PC-9 (cell line): ENCODE results near the gene PP2D1. TPM values are rescaled to one million over a fixed set of nuclear protein-coding genes. Genes with fewer than 3 reads are reported as not detected.
"Not testable (repeated sequence)": the region's sequence is repeated elsewhere in the genome, so short reads cannot be mapped to it uniquely, and the experiment has no call there.

Experiments used
- BruUV-seq: library from RNA; stranded (reverse); fragments of 400-500 nt; replicated peaks from 2 replicates; lab custom pipeline; 2021; lab: Mats Ljungman, UMichigan
- CTCF ChIA-PET: fragments of 300-600 bp; sonication (Branson Sonifier 250); formaldehyde crosslinking; loops from one replicate; lab custom pipeline; 2022; ENCODE audit warnings: antibody characterized with exemption; lab: Charles Lee
- POLR2A ChIA-PET: fragments of 300-600 bp; sonication (Branson Sonifier 250); formaldehyde crosslinking; loops from one replicate; lab custom pipeline; 2022; ENCODE audit warnings: antibody characterized with exemption; ENCODE audit not compliant: unreplicated experiment; lab: Charles Lee
- DNase-seq, 2 experiments: peaks; one replicate each; pipeline versions ENCODE4 v3.0.0 to v3.0.0-alpha.2; 2015 to 2022; ENCODE audit warnings: mixed read lengths in 1 of 2
- H2AFZ ChIP-seq: fragments of 200-600 bp; sonication (generic); 2 replicates; pipeline ENCODE4 v1.8.1; 2017; ENCODE audit warnings: antibody characterized with exemption
- H3F3A ChIP-seq: fragments of 200-600 bp; sonication (generic); 2 replicates; pipeline ENCODE4 v1.8.1; 2017; ENCODE audit warnings: antibody characterized with exemption, mild to moderate bottlenecking, low read depth; ENCODE audit not compliant: insufficient read depth
- H3K27ac ChIP-seq: fragments of 200-600 bp; sonication (generic); 2 replicates; pipeline ENCODE4 v1.6.1; 2016; ENCODE audit warnings: mixed run types
- H3K27me3 ChIP-seq: fragments of 200-600 bp; sonication (generic); 2 replicates; pipeline ENCODE4 v1.6.1; 2016; ENCODE audit warnings: low read depth, mixed run types; ENCODE audit not compliant: insufficient read depth
- H3K36me3 ChIP-seq: fragments of 200-600 bp; sonication (generic); 2 replicates; pipeline ENCODE4 v1.6.1; 2016; ENCODE audit warnings: low read depth, mixed run types
- H3K4me1 ChIP-seq: fragments of 200-600 bp; sonication (generic); replicated peaks from 2 replicates; pipeline ENCODE4 v1.6.1; 2016; ENCODE audit warnings: mixed run types; ENCODE audit not compliant: insufficient read depth
- H3K4me2 ChIP-seq: fragments of 200-600 bp; sonication (generic); 2 replicates; pipeline ENCODE4 v1.6.1; 2017; ENCODE audit warnings: mixed run types
- H3K4me3 ChIP-seq: fragments of 200-600 bp; sonication (generic); 2 replicates; pipeline ENCODE4 v1.6.1; 2016; ENCODE audit warnings: mixed run types
- H3K79me2 ChIP-seq: fragments of 200-600 bp; sonication (generic); 2 replicates; pipeline ENCODE4 v1.6.1; 2017; ENCODE audit warnings: low read depth, mixed run types
- H3K9me2 ChIP-seq: fragments of 200-600 bp; sonication (generic); 2 replicates; pipeline ENCODE4 v1.8.1; 2017; ENCODE audit warnings: mild to moderate bottlenecking; ENCODE audit not compliant: insufficient read depth
- H3K9me3 ChIP-seq: fragments of 200-600 bp; sonication (generic); 2 replicates; pipeline ENCODE4 v1.8.1; 2016; ENCODE audit warnings: low read depth; ENCODE audit not compliant: insufficient read depth
- H4K20me1 ChIP-seq: fragments of 200-600 bp; sonication (generic); 2 replicates; pipeline ENCODE4 v1.8.1; 2017; ENCODE audit not compliant: insufficient read depth
- EZH2 ChIP-seq: fragments of 200-600 bp; sonication (generic); IDR thresholded peaks from 2 replicates; pipeline ENCODE4 v1.8.0; 2017; ENCODE audit warnings: antibody characterized with exemption, low read depth
- intact Hi-C: fragments of 100-400 bp; cut with micrococcal nuclease; formaldehyde crosslinking; loops from one replicate; pipeline ENCODE4 v1.10.0; 2022; ENCODE audit not compliant: unreplicated experiment
- total RNA-seq: library from RNA; stranded (reverse); gene quantifications from 2 replicates; pipeline ENCODE4 v1.2.3, GENCODE V29; 2021
- TF ChIP-seq, protein P1 (sequence below): fragments of 200-600 bp; sonication (generic); conservative IDR thresholded peaks from 2 replicates; pipeline ENCODE4 v1.6.1; 2017; ENCODE audit warnings: mixed run types, antibody characterized with exemption, mild to moderate bottlenecking, moderate library complexity

Gene PP2D1
- total RNA-seq, 1 experiment from 2014 or later = not detected

DNA sequence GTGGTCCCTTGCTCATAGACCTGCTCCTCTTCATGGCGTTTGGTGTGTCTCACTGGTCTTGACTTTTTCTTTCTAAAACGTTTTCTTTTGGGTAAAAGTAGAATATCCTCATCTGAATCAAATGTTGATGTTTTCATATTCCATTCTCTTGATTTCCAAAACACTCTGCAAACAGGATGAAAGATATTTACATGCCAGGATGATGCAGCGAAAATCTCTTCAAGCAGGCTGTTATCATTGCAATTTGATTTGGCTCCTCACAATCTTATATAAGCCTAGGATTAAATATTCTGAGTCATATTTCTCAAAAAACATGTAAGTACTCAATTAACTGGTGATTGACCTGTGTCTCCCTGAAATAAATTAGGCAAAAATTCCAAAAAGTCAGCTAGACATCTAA is 10.1 kb downstream of the PP2D1 start:
- Histone ChIP-seq H3K79me2 (no peaks in the 10 kb centered on the region), H3K9me3 (no peaks in the 10 kb centered on the region), H2AFZ (no peak overlapping the region), H4K20me1 (no peaks in the 10 kb centered on the region), H3K27me3 (no peaks in the 10 kb centered on the region), H3K4me1 (no peaks in the 10 kb centered on the region), H3K9me2 (no peaks in the 10 kb centered on the region), H3F3A (no peaks in the 10 kb centered on the region), H3K36me3 (no peaks in the 10 kb centered on the region), H3K4me3 (no peak overlapping the region), H3K4me2 (no peak overlapping the region), H3K27ac (no peak overlapping the region)
- CTCF ChIA-PET = no interaction called here
- intact Hi-C loops = no loop called here
- POLR2A ChIA-PET = no interaction called here
- TF ChIP-seq EZH2 = no peak
- TF ChIP-seq, protein P1, sequence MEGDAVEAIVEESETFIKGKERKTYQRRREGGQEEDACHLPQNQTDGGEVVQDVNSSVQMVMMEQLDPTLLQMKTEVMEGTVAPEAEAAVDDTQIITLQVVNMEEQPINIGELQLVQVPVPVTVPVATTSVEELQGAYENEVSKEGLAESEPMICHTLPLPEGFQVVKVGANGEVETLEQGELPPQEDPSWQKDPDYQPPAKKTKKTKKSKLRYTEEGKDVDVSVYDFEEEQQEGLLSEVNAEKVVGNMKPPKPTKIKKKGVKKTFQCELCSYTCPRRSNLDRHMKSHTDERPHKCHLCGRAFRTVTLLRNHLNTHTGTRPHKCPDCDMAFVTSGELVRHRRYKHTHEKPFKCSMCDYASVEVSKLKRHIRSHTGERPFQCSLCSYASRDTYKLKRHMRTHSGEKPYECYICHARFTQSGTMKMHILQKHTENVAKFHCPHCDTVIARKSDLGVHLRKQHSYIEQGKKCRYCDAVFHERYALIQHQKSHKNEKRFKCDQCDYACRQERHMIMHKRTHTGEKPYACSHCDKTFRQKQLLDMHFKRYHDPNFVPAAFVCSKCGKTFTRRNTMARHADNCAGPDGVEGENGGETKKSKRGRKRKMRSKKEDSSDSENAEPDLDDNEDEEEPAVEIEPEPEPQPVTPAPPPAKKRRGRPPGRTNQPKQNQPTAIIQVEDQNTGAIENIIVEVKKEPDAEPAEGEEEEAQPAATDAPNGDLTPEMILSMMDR = no peak
- BruUV-seq = no TSS peak
- DNase-seq = no peak

DNA sequence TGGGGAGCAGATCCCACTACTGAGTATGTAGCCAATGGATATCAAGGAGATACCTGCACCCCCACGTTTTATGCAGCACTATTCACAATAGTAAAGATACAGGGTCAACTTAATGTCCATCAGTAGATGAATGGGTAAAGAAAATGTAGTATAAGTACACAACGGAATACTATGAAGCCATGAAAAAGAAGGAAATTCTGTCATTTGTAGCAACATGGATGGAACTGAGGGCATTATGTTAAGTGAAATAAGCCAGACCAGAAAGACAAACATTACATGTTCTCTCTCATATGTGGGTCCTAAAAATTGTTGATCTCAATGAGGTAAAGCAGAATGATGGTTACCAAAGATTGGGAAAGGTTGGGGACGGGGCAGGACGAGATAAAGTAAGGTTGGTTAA is 14.6 kb downstream of the PP2D1 start:
- intact Hi-C loops = no loop called here
- Histone ChIP-seq H3K27me3 (no peaks in the 10 kb centered on the region), H3F3A (no peaks in the 10 kb centered on the region), H3K27ac (no peak overlapping the region), H4K20me1 (no peaks in the 10 kb centered on the region), H3K9me3 (no peaks in the 10 kb centered on the region), H3K79me2 (no peaks in the 10 kb centered on the region), H3K9me2 (no peaks in the 10 kb centered on the region), H3K4me1 (no peaks in the 10 kb centered on the region), H2AFZ (no peak overlapping the region), H3K4me2 (no peak overlapping the region), H3K36me3 (no peaks in the 10 kb centered on the region), H3K4me3 (no peak overlapping the region)
- no peak for TF ChIP-seq EZH2
- TF ChIP-seq, protein P1 = no peak
- DNase-seq = no peak
- no TSS peak for BruUV-seq
- ChIA-PET CTCF (no interaction called here), POLR2A (no interaction called here)

GRCh38 chr3:19994796-19995195 is 17.3 kb downstream of the PP2D1 start:
- Histone ChIP-seq H3K9me3 (no peaks in the 10 kb centered on the region), H3K4me1 (no peaks in the 10 kb centered on the region), H3K27me3 (no peaks in the 10 kb centered on the region), H4K20me1 (no peaks in the 10 kb centered on the region), H3K36me3 (no peaks in the 10 kb centered on the region), H3K9me2 (no peaks in the 10 kb centered on the region), H3K4me2 (no peak overlapping the region), H3F3A (no peaks in the 10 kb centered on the region), H3K27ac (no peak overlapping the region), H3K79me2 (no peaks in the 10 kb centered on the region), H3K4me3 (no peak overlapping the region), H2AFZ (no peak overlapping the region)
- ChIA-PET POLR2A (no interaction called here), CTCF (no interaction called here)
- TF ChIP-seq EZH2 = no peak
- TF ChIP-seq, protein P1 = no peak
- intact Hi-C loops = no loop called here
- no TSS peak for BruUV-seq
- no peak for DNase-seq

DNA sequence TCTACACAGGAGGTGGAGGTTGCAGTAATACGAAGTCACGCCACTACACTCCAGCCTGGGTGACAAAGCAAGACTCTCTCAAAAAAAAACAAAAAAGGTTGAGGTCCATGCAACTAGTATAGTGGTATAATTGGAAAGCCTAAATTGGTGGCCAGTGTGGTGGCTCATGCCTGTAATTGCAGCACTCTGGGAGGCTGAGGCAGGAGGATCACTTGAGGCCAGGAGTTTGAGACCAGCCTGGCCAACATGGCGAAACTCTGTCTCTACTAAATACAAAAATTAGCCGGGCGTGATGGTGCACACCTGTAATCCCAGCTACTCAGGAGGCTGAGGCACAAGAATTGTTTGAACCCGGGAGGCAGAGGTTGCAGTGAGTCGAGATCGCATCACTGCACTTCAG is 23.2 kb downstream of the PP2D1 start:
- H3F3A ChIP-seq, DNase-seq, CTCF ChIA-PET, H2AFZ ChIP-seq, H3K4me1 ChIP-seq, H3K79me2 ChIP-seq, H3K27me3 ChIP-seq, H3K4me2 ChIP-seq, H3K9me3 ChIP-seq, H3K27ac ChIP-seq, H3K4me3 ChIP-seq, POLR2A ChIA-PET, intact Hi-C loops, BruUV-seq, H3K9me2 ChIP-seq, H4K20me1 ChIP-seq: not testable (repeated sequence)
- H3K36me3 ChIP-seq = peaks cover 17% of the 10 kb centered on the region
